ENCODE results near the gene PPARG. TPM values are rescaled to one million over a fixed set of nuclear protein-coding genes. Genes with fewer than 3 reads are reported as not detected.

The PPARG gene
- total RNA-seq, 1 experiment from 2014 or later = 71.6 TPM

DNA sequence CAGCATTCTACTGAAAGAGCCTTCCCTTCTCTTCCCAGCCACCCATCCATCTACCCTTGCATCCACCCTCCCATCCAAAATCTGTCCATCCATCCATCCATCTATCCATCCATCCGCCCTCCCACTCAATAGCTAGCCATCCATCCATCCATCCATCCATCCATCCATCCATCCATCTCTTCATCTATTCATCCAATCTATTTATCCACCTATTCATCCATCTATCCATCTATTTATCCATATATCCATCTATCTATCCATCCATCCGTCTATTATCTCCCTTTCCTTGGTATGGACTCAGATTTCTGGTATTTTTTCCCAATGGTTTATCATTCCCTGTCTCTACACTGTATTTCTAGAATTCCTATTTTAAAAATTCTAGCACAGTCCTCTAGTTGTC lies 46.1 kb upstream of the PPARG start:
- Histone ChIP-seq H3K9me2 (ENCODE audit: insufficient read depth) (no peaks in the 10 kb centered on the region), H2AFZ (ENCODE audit: low read depth, low read length, poor library complexity, severe bottlenecking) (no peak overlapping the region), H3K9me3 (ENCODE audit: control insufficient read depth in 1 of 2, insufficient read depth in 1 of 2, low read depth in 1 of 2, low read length in 2 of 2) (no peaks in the 10 kb centered on the region), H3K4me3 (replicated peaks in 1 of 2; ENCODE audit: low read depth in 1 of 2, low read length in 2 of 2) (no peak overlapping the region), H3K27ac (ENCODE audit: low read depth, low read length) (no peak overlapping the region), H3K4me1 (ENCODE audit: control insufficient read depth in 1 of 2, insufficient read depth in 2 of 2, low read length in 2 of 2) (no peaks in the 10 kb centered on the region), H3K36me3 (ENCODE audit: control insufficient read depth in 1 of 2, insufficient read depth in 2 of 2, low read length in 2 of 2) (no peaks in the 10 kb centered on the region), H3K9ac (ENCODE audit: low read length) (no peak overlapping the region), H3K4me2 (ENCODE audit: low read length) (no peak overlapping the region), H3K27me3 (ENCODE audit: insufficient read depth, low read length) (no peaks in the 10 kb centered on the region), H4K20me1 (ENCODE audit: insufficient read depth) (no peaks in the 10 kb centered on the region), H3K79me2 (ENCODE audit: insufficient read depth, low read length) (no peaks in the 10 kb centered on the region)
- ChIA-PET RAD21 (ENCODE audit: low non-redundant PET in 1 of 2, low total read pairs in 2 of 2, uncharacterized antibody in 2 of 2, unreplicated experiment in 2 of 2) (no interaction called here), CTCF (no interaction called here), POLR2A (no interaction called here)
- DNase-seq (ENCODE audit: low read depth, low spot score) (no peak), ATAC-seq (no peak)
- intact Hi-C loops (cut with micrococcal nuclease) = no loop called here
- TF ChIP-seq FOSL1 (IDR thresholded peaks at IDR 0.05; ENCODE audit: low read depth) = no peak
- TF ChIP-seq SRF (IDR thresholded peaks at IDR 0.05; ENCODE audit: low read depth) = no peak
- no peak for TF ChIP-seq EZH2 (IDR thresholded peaks at IDR 0.05)
- TF ChIP-seq, protein P1, sequence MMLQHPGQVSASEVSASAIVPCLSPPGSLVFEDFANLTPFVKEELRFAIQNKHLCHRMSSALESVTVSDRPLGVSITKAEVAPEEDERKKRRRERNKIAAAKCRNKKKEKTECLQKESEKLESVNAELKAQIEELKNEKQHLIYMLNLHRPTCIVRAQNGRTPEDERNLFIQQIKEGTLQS (IDR thresholded peaks at IDR 0.05) = no peak
- TF ChIP-seq, protein P2, sequence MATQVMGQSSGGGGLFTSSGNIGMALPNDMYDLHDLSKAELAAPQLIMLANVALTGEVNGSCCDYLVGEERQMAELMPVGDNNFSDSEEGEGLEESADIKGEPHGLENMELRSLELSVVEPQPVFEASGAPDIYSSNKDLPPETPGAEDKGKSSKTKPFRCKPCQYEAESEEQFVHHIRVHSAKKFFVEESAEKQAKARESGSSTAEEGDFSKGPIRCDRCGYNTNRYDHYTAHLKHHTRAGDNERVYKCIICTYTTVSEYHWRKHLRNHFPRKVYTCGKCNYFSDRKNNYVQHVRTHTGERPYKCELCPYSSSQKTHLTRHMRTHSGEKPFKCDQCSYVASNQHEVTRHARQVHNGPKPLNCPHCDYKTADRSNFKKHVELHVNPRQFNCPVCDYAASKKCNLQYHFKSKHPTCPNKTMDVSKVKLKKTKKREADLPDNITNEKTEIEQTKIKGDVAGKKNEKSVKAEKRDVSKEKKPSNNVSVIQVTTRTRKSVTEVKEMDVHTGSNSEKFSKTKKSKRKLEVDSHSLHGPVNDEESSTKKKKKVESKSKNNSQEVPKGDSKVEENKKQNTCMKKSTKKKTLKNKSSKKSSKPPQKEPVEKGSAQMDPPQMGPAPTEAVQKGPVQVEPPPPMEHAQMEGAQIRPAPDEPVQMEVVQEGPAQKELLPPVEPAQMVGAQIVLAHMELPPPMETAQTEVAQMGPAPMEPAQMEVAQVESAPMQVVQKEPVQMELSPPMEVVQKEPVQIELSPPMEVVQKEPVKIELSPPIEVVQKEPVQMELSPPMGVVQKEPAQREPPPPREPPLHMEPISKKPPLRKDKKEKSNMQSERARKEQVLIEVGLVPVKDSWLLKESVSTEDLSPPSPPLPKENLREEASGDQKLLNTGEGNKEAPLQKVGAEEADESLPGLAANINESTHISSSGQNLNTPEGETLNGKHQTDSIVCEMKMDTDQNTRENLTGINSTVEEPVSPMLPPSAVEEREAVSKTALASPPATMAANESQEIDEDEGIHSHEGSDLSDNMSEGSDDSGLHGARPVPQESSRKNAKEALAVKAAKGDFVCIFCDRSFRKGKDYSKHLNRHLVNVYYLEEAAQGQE (IDR thresholded peaks at IDR 0.05; ENCODE audit: low read depth) = no peak
- no peak for TF ChIP-seq CEBPB (IDR thresholded peaks at IDR 0.05; ENCODE audit: low read depth)
- no TSS peak for BruUV-seq (replicated peaks)
